SU-DHL-6 (cell line): ENCODE data around the gene HELZ.

Experiments used
- CTCF ChIP-seq: fragments of 200-600 bp; sonication (generic); IDR thresholded peaks from one replicate; pipeline ENCODE4 v1.5.1; 2017; ENCODE audit warnings: antibody characterized with exemption, mild to moderate bottlenecking, low read length, moderate library complexity; ENCODE audit not compliant: insufficient read depth, poor library complexity, severe bottlenecking
- EZH2phosphoT487 ChIP-seq: fragments of 200-600 bp; sonication (generic), shearing (Covaris generic); conservative IDR thresholded peaks from 2 replicates; pipeline ENCODE4 v1.6.1; 2018; ENCODE audit warnings: mild to moderate bottlenecking, antibody characterized with exemption, low read length, moderate library complexity, mixed read lengths

GRCh38 chr17:67171560-67171959, 73.4 kb downstream of the HELZ start:
- TF ChIP-seq CTCF, result no peak
- no peak for TF ChIP-seq EZH2phosphoT487
